DOHH2 (cell line): Measurements from ENCODE around the gene CYTH3.
A peak's percentile ranks its signal among the peaks of the same experiment; 100 is the strongest.

Experiments used
- H3F3A ChIP-seq: fragments of 200-600 bp; sonication (generic), shearing (Covaris generic); 2 replicates; pipeline ENCODE4 v1.6.0; 2016; ENCODE audit warnings: antibody characterized with exemption, mild to moderate bottlenecking; ENCODE audit not compliant: control insufficient read depth, insufficient read depth
- H3K27ac ChIP-seq: fragments of 200-600 bp; sonication (generic); 2 replicates; pipeline ENCODE4 v1.5.1; 2014; ENCODE audit warnings: low read depth, mild to moderate bottlenecking, low read length, moderate library complexity
- H3K27me3 ChIP-seq: fragments of 200-600 bp; sonication (generic); 2 replicates; pipeline ENCODE4 v1.6.1; 2014; ENCODE audit warnings: mild to moderate bottlenecking, low read length, mixed read lengths; ENCODE audit not compliant: control insufficient read depth
- H3K36me3 ChIP-seq: fragments of 200-600 bp; sonication (generic); 2 replicates; pipeline ENCODE4 v1.6.1; 2014; ENCODE audit warnings: mild to moderate bottlenecking, low read length, moderate library complexity, mixed read lengths; ENCODE audit not compliant: control insufficient read depth
- H3K4me1 ChIP-seq: fragments of 200-600 bp; sonication (generic); 2 replicates; pipeline ENCODE4 v1.6.1; 2014; ENCODE audit warnings: mild to moderate bottlenecking, low read length, mixed read lengths; ENCODE audit not compliant: control insufficient read depth
- H3K4me2 ChIP-seq: fragments of 200-600 bp; sonication (generic); 2 replicates; pipeline ENCODE4 v1.6.0; 2014; ENCODE audit warnings: mild to moderate bottlenecking, low read length, moderate library complexity
- H3K4me3 ChIP-seq: fragments of 200-600 bp; sonication (generic); 2 replicates; pipeline ENCODE4 v1.5.1; 2014; ENCODE audit warnings: mild to moderate bottlenecking, low read length, mixed read lengths
- H3K79me2 ChIP-seq: fragments of 200-600 bp; sonication (generic); 2 replicates; pipeline ENCODE4 v1.6.1; 2014; ENCODE audit warnings: mild to moderate bottlenecking, low read length, mixed read lengths; ENCODE audit not compliant: control insufficient read depth
- H3K9me2 ChIP-seq: fragments of 200-600 bp; sonication (generic); replicated peaks from 2 replicates; pipeline ENCODE4 v1.6.1; 2014; ENCODE audit warnings: mild to moderate bottlenecking, low read length, mixed read lengths; ENCODE audit not compliant: control insufficient read depth
- H3K9me3 ChIP-seq: fragments of 200-600 bp; sonication (generic); 2 replicates; pipeline ENCODE4 v1.6.1; 2014; ENCODE audit warnings: antibody characterized with exemption, low read length, mixed read lengths; ENCODE audit not compliant: control insufficient read depth, insufficient read depth
- H4K20me1 ChIP-seq: fragments of 200-600 bp; sonication (generic); 2 replicates; pipeline ENCODE4 v1.6.0; 2014; ENCODE audit warnings: low read depth, mild to moderate bottlenecking, antibody characterized with exemption, low read length, moderate library complexity; ENCODE audit not compliant: control insufficient read depth, insufficient read depth
- EZH2phosphoT487 ChIP-seq: fragments of 200-600 bp; sonication (generic); IDR thresholded peaks from 2 replicates; pipeline ENCODE4 v1.6.1; 2017; ENCODE audit warnings: borderline replicate concordance, mild to moderate bottlenecking, antibody characterized with exemption, low read length, moderate library complexity, mixed read lengths
- TF ChIP-seq, protein P1 (sequence below): fragments of 200-600 bp; sonication (generic); IDR thresholded peaks from one replicate; pipeline ENCODE4 v1.5.1; 2014; ENCODE audit warnings: antibody characterized with exemption, mild to moderate bottlenecking, low read depth, low read length; ENCODE audit not compliant: poor library complexity, severe bottlenecking

CYTH3 gene, protein sequence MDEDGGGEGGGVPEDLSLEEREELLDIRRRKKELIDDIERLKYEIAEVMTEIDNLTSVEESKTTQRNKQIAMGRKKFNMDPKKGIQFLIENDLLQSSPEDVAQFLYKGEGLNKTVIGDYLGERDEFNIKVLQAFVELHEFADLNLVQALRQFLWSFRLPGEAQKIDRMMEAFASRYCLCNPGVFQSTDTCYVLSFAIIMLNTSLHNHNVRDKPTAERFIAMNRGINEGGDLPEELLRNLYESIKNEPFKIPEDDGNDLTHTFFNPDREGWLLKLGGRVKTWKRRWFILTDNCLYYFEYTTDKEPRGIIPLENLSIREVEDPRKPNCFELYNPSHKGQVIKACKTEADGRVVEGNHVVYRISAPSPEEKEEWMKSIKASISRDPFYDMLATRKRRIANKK

DNA sequence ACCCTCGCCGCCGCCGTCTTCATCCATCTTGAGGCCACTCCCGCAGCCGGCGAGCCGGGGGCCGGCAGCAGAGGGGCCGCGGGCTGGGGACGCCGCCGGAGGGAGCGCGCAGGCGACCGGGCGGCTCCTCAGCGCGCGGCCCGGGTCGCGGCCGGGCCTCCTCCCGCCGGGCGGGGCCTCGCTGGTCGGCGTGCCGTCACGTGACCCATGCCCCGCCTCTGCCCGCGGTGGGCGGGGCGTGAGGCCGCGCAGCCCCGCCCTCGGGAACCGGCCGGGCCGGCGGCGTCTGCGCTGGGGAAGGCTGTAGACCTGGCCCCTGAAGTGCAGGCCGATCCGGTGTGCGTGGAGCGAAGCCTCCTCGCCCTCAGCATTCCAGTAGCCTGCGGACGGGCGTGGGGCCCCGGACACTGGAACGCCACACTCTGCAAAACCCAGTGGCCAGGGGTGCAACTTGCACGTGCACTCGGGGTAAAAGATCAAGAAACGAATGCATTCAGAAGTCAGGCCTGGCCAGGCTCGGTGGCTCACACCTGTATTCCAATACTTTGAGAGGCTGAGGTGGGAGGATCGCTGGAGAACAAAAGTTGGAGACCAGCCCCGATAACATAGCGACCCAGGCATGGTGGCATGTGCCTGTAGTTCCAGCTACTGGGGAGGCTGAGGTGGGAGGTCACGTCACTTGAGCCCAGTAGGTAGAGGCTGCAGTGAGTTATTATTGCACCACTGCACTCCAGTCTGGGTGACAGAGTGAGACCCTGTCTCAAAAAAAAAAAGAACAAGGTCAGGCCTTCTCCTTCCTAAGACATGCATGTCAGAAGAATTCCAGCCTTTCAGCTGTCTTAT is at the start of gene CYTH3:
Gene CYTH3 (minus strand): TSS at position 144 of the 843 bp plus-strand sequence. CDS start 117 bp downstream, at position 27.
- H3K4me3 ChIP-seq = peak within 1 kb of the TSS; percentile 79
- H3K9me3 ChIP-seq = no peaks in the 10 kb centered on the region
- H3K4me2 ChIP-seq = peak within 1 kb of the TSS; percentile 94
- peaks cover 4% of the 10 kb centered on the region; the same call in 1 of the 2 replicates for H3F3A ChIP-seq
- peaks cover 25% of the 10 kb centered on the region for H3K4me1 ChIP-seq
- H3K9me2 ChIP-seq = no peaks in the 10 kb centered on the region
- no peaks in the 10 kb centered on the region for H3K36me3 ChIP-seq
- H3K27me3 ChIP-seq = peaks cover 53% of the 10 kb centered on the region
- H4K20me1 ChIP-seq = 0 out of 2 replicates have a peak, but pooled peaks cover 10% of the 10 kb centered on the region
- H3K79me2 ChIP-seq = no peaks in the 10 kb centered on the region
- no peak for TF ChIP-seq EZH2phosphoT487
- TF ChIP-seq, protein P1, sequence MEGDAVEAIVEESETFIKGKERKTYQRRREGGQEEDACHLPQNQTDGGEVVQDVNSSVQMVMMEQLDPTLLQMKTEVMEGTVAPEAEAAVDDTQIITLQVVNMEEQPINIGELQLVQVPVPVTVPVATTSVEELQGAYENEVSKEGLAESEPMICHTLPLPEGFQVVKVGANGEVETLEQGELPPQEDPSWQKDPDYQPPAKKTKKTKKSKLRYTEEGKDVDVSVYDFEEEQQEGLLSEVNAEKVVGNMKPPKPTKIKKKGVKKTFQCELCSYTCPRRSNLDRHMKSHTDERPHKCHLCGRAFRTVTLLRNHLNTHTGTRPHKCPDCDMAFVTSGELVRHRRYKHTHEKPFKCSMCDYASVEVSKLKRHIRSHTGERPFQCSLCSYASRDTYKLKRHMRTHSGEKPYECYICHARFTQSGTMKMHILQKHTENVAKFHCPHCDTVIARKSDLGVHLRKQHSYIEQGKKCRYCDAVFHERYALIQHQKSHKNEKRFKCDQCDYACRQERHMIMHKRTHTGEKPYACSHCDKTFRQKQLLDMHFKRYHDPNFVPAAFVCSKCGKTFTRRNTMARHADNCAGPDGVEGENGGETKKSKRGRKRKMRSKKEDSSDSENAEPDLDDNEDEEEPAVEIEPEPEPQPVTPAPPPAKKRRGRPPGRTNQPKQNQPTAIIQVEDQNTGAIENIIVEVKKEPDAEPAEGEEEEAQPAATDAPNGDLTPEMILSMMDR = no peak
- no peak within 1 kb of the TSS for H3K27ac ChIP-seq

DNA sequence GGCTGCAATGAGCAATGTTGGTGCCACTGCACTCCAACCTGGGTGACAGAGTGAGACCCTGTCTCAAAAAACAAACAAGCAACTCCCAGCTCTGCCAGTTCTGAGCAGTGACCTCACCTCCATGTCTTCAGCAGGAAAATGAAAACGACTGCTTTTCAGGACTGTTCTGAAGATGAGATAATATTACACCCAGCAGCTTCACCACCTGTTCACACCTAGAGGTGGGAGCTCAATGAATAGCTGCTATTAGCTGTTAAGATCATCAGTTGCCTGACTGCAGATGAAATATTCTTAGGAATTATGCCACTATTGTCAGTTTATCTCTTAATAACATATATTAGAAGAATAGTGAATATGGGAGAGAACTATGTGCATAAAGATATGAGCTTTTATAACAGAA is 48.4 kb upstream of the CYTH3 start:
- H3K27me3 ChIP-seq = peaks cover 3% of the 10 kb centered on the region; the same call in 1 of the 2 replicates
- H3K9me2 ChIP-seq = no peaks in the 10 kb centered on the region
- H3K4me1 ChIP-seq = no peaks in the 10 kb centered on the region
- no peaks in the 10 kb centered on the region for H3K36me3 ChIP-seq
- no peak overlapping the region for H3K4me2 ChIP-seq
- no peak overlapping the region for H3K4me3 ChIP-seq
- H3K79me2 ChIP-seq = no peaks in the 10 kb centered on the region
- H3F3A ChIP-seq = no peaks in the 10 kb centered on the region
- no peaks in the 10 kb centered on the region for H3K9me3 ChIP-seq
- H4K20me1 ChIP-seq = no peaks in the 10 kb centered on the region
- TF ChIP-seq EZH2phosphoT487 = no peak
- H3K27ac ChIP-seq = no peak overlapping the region

DNA sequence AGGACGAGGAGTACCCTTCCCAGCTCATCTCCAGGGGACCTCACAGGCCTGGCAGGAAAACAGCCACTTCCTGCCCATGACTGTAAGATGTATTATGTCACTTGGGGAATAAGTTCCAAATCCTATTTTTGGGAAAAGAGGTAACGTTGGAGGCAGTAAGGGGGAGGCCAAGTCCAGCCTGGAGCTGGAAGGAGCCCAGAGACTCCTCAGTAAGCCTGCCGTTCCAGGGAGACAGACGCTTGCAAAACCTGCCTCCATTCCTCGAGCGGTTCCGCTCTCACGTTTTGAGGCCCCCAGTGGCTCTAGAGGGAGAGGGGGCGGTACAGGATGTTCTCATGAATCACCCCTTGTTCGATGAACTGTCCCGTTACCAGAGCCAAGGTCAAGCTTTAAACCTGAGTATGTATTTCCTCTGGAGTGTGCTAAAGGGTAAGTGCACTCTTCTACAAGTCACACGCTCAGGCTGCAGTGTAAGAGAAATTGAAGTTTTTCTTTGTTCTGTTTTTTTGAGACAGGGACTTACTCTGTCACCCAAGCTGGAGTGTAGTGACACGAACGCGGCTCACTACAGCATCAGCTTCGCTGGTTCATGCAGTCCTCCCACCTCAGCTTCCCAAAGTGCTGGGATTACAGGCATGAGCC is 45.5 kb upstream of the CYTH3 start:
- no peak overlapping the region for H3K4me3 ChIP-seq
- no peak overlapping the region for H3K4me2 ChIP-seq
- H3F3A ChIP-seq = no peaks in the 10 kb centered on the region
- H3K4me1 ChIP-seq = no peaks in the 10 kb centered on the region
- no peaks in the 10 kb centered on the region for H3K79me2 ChIP-seq
- no peaks in the 10 kb centered on the region for H4K20me1 ChIP-seq
- no peaks in the 10 kb centered on the region for H3K9me2 ChIP-seq
- no peaks in the 10 kb centered on the region for H3K36me3 ChIP-seq
- H3K27ac ChIP-seq = no peak overlapping the region
- no peak for TF ChIP-seq EZH2phosphoT487
- TF ChIP-seq, protein P1 = no peak
- no peaks in the 10 kb centered on the region for H3K9me3 ChIP-seq
- no peaks in the 10 kb centered on the region for H3K27me3 ChIP-seq
